A549 (cell line): ENCODE results near the gene UVRAG. TPM values are rescaled to one million over a fixed set of nuclear protein-coding genes. Genes with fewer than 3 reads are reported as not detected.

Experiments
- ATAC-seq, 2 experiments: fragments of 200-7000 bp in 1 of 2; fragments of >200 bp in 1 of 2; cut with Nextera tagmentation in 1 of 2; cut with Tn5 transposase in 1 of 2; 3 replicates each; pipeline versions ENCODE4 v1.8.0 to v1.9.1; 2018 to 2020; ENCODE audit warnings: mild to moderate bottlenecking in 1 of 2, moderate library complexity in 1 of 2
- CTCF ChIA-PET: fragments of 300-600 bp; sonication (Branson Sonifier 250); formaldehyde crosslinking; extraction: SDS; loops from one replicate; lab custom pipeline; 2021; ENCODE audit warnings: antibody characterized with exemption, inconsistent platforms; lab: Yijun Ruan, JAX
- POLR2A ChIA-PET: fragments of 350-600 bp; formaldehyde crosslinking; extraction: SDS; loops from one replicate; lab custom pipeline; 2021; ENCODE audit warnings: antibody characterized with exemption, inconsistent platforms; lab: Yijun Ruan, JAX
- DNase-seq, 2 experiments: peaks; one replicate each; pipeline versions ENCODE4 v3.0.0 to v3.0.0-alpha.2; 2011 to 2016; ENCODE audit warnings: low read depth in 1 of 2, low spot score in 1 of 2
- FAIRE-seq: peaks from 2 replicates; lab custom pipeline; 2011; peaks lifted over from hg19 to GRCh38; lab: Jason Lieb, UNC
- H3K27ac ChIP-seq, 2 experiments: fragments of >200 bp; sonication (Bioruptor Twin); formaldehyde crosslinking; 3 replicates each; pipeline ENCODE4 v1.5.1; 2016 to 2017
- H3K4me1 ChIP-seq: fragments of >200 bp; sonication (Bioruptor Twin); formaldehyde crosslinking; 3 replicates; pipeline ENCODE4 v1.6.1; 2016
- H3K4me2 ChIP-seq: fragments of >200 bp; sonication (Bioruptor Twin); formaldehyde crosslinking; 3 replicates; pipeline ENCODE4 v1.6.1; 2016
- H3K4me3 ChIP-seq: fragments of >200 bp; sonication (Bioruptor Twin); formaldehyde crosslinking; 3 replicates; pipeline ENCODE4 v1.5.1; 2016
- H3K9me3 ChIP-seq: fragments of >200 bp; sonication (Bioruptor Twin); formaldehyde crosslinking; 3 replicates; pipeline ENCODE4 v1.6.1; 2016
- ATOH8 ChIP-seq: fragments of 250-450 bp; sonication (Bioruptor Pico); IDR thresholded peaks from 2 replicates; pipeline ENCODE4 v1.5.0; 2020; ENCODE audit warnings: low read depth, mild to moderate bottlenecking, moderate library complexity
- BHLHE40 ChIP-seq: IDR thresholded peaks from 2 replicates; pipeline ENCODE4 v1.6.1; 2012; ENCODE audit warnings: low read depth, low read length, inconsistent platforms
- CBX2 ChIP-seq: fragments of 200-600 bp; sonication (generic); IDR thresholded peaks from 2 replicates; pipeline ENCODE4 v1.6.1; 2016; ENCODE audit warnings: low read depth, mild to moderate bottlenecking, borderline replicate concordance
- EP300 ChIP-seq, 2 experiments: fragments of >200 bp; sonication (Bioruptor Twin); formaldehyde crosslinking; IDR thresholded peaks; 2 replicates in 1 of 2; 3 replicates in 1 of 2; pipeline ENCODE4 v1.6.1; 2016 to 2017
- ESRRA ChIP-seq: fragments of 150-350 bp; IDR thresholded peaks from 2 replicates; pipeline ENCODE4 v1.6.1; 2014; ENCODE audit warnings: mild to moderate bottlenecking, low read length, borderline replicate concordance
- FOSL2 ChIP-seq, 2 experiments: fragments of 450-650 bp in 1 of 2; fragments of >200 bp in 1 of 2; sonication (Bioruptor Twin) in 1 of 2; formaldehyde crosslinking; IDR thresholded peaks; 2 replicates each; pipeline versions ENCODE4 v1.5.0 to v1.6.1; 2016 to 2020; ENCODE audit warnings: mild to moderate bottlenecking in 1 of 2, moderate library complexity in 1 of 2
- HOXB13 ChIP-seq: fragments of 250-450 bp; sonication (Bioruptor Pico); IDR thresholded peaks from 2 replicates; pipeline ENCODE4 v1.5.0; 2020; ENCODE audit warnings: low read depth, mild to moderate bottlenecking, moderate library complexity
- HOXB5 ChIP-seq: fragments of 250-450 bp; sonication (Bioruptor Pico); IDR thresholded peaks from 2 replicates; pipeline ENCODE4 v1.5.0; 2020; ENCODE audit warnings: mild to moderate bottlenecking, moderate library complexity
- KDM5A ChIP-seq: fragments of 200-600 bp; sonication (generic); IDR thresholded peaks from 2 replicates; pipeline ENCODE4 v1.6.1; 2016; ENCODE audit warnings: antibody characterized with exemption, mild to moderate bottlenecking
- MAFK ChIP-seq: fragments of 450-650 bp; IDR thresholded peaks from 2 replicates; pipeline ENCODE4 v1.6.1; 2014; ENCODE audit not compliant: partially characterized antibody
- MAX ChIP-seq: IDR thresholded peaks from 2 replicates; pipeline ENCODE4 v1.6.1; 2012
- MYC ChIP-seq: IDR thresholded peaks from 2 replicates; pipeline ENCODE4 v1.6.1; 2012; ENCODE audit warnings: mild to moderate bottlenecking, inconsistent platforms, low read length, improper control_type of control experiment, borderline replicate concordance
- POLR2A ChIP-seq: IDR thresholded peaks from 2 replicates; pipeline ENCODE4 v1.6.1; 2012; ENCODE audit warnings: mild to moderate bottlenecking, low read length
- RAD21 ChIP-seq, 2 experiments: fragments of >200 bp in 1 of 2; sonication (Bioruptor Twin) in 1 of 2; formaldehyde crosslinking in 1 of 2; IDR thresholded peaks in 1 of 2; conservative IDR thresholded peaks in 1 of 2; 2 replicates in 1 of 2; 3 replicates in 1 of 2; pipeline ENCODE4 v1.6.1; 2012 to 2018; ENCODE audit warnings: inconsistent platforms in 1 of 2
- REST ChIP-seq: fragments of 200-600 bp; sonication (generic); IDR thresholded peaks from 2 replicates; pipeline ENCODE4 v1.6.1; 2016; ENCODE audit warnings: antibody characterized with exemption, mild to moderate bottlenecking, moderate library complexity
- TFCP2L1 ChIP-seq: fragments of 250-450 bp; sonication (Bioruptor Pico); IDR thresholded peaks from 2 replicates; pipeline ENCODE4 v1.5.0; 2021; ENCODE audit warnings: mild to moderate bottlenecking
- ZFP36 ChIP-seq: fragments of 450-650 bp; IDR thresholded peaks from 2 replicates; pipeline ENCODE4 v1.6.1; 2014; ENCODE audit warnings: borderline replicate concordance; ENCODE audit not compliant: partially characterized antibody
- ZSCAN20 ChIP-seq: fragments of 250-450 bp; sonication (Bioruptor Pico); IDR thresholded peaks from 2 replicates; pipeline ENCODE4 v1.8.0; 2022; ENCODE audit warnings: mild to moderate bottlenecking, moderate library complexity
- WGBS: methylation state at CpG from one replicate; pipeline ENCODE4 v1.1.6; 2017; ENCODE audit errors: missing lambda C conversion rate; 5-methylcytosine and 5-hydroxymethylcytosine counted together
- polyA plus RNA-seq, 4 experiments: library from polyadenylated mRNA; depleted of rRNA in 3 of 4; stranded (reverse); fragments of >200 nt; fragmentation: RNase III in 1 of 4; extraction: RNeasy Plus Mini Kit Qiagen cat#74134 plus additional on column Dnase treatment in 1 of 4; gene quantifications; 2 replicates in 3 of 4; 3 replicates in 1 of 4; pipeline ENCODE4 v1.2.3, GENCODE V29; 2011 to 2017

The UVRAG gene
- polyA plus RNA-seq, 2 of the 4 experiments (the other 2 are of a cell fraction): 6.1 to 14.1 TPM

- POLR2A ChIA-PET: no interaction called here
- TF ChIP-seq HOXB5 (CRISPR knock-in tag) (no peak), ESRRA (no peak)
- ATAC-seq: no peak
- CTCF ChIA-PET: interaction anchor here (0.5 to 4.7 kb wide), 3 partner anchors 9 to 70 kb away, joined by 3 to 43 read pairs (median 3); no protein-coding TSS in a partner anchor
- no peak for FAIRE-seq
- H3K9me3 ChIP-seq: no peaks in the 10 kb centered on the region
- no peak overlapping the region for H3K27ac ChIP-seq
- H3K4me3 ChIP-seq: no peak overlapping the region
- peaks cover 9% of the 10 kb centered on the region for H3K4me1 ChIP-seq
- no peak for DNase-seq
- 95% methylated on average over 6 of the region's 6 CpGs for WGBS
- H3K4me2 ChIP-seq: no peak overlapping the region
Measured at GRCh38 chr11:75792127-75792731, 22.8 kb upstream of the UVRAG start.

- no peak overlapping the region for H3K4me3 ChIP-seq
- no peak overlapping the region for H3K27ac ChIP-seq
- no peak overlapping the region for H3K4me2 ChIP-seq
- ChIA-PET CTCF (interaction anchor here (1.1 to 4.7 kb wide), 3 partner anchors 8 to 70 kb away, joined by 3 to 43 read pairs (median 3); no protein-coding TSS in a partner anchor), POLR2A (no interaction called here)
- no peaks in the 10 kb centered on the region for H3K9me3 ChIP-seq
- DNase-seq (no peak), FAIRE-seq (no peak), ATAC-seq (no peak)
- no peak for TF ChIP-seq BHLHE40
- TF ChIP-seq EP300 (IDR thresholded peaks at IDR 0.05): no peak
- no peak for TF ChIP-seq RAD21 (conservative IDR thresholded peaks at IDR 0.05 in 1 of 2, IDR thresholded peaks at IDR 0.05 in 1 of 2)
- TF ChIP-seq FOSL2 (IDR thresholded peaks at IDR 0.05): no peak
- no peak for TF ChIP-seq FOSL2 (CRISPR knock-in tag; IDR thresholded peaks at IDR 0.05)
- no peak for TF ChIP-seq CBX2
- no peak for TF ChIP-seq TFCP2L1 (CRISPR knock-in tag)
- TF ChIP-seq HOXB13 (CRISPR knock-in tag): no peak
- TF ChIP-seq ATOH8 (CRISPR knock-in tag): no peak
- TF ChIP-seq POLR2A: no peak
- no peak for TF ChIP-seq KDM5A
- no peak for TF ChIP-seq ZFP36
- TF ChIP-seq MYC: no peak
- no peak for TF ChIP-seq ESRRA
- no peak for TF ChIP-seq REST
- TF ChIP-seq ZSCAN20 (CRISPR knock-in tag): no peak
- no peak for TF ChIP-seq MAX
- TF ChIP-seq MAFK: no peak
- 74% methylated on average over 12 of the region's 12 CpGs for WGBS
- H3K4me1 ChIP-seq: peaks cover 9% of the 10 kb centered on the region
Measured at GRCh38 chr11:75792997-75793800, 21.8 kb upstream of the UVRAG start.
